GM21381 (cell line): ENCODE results near the gene DHX58.

Experiments
- ATAC-seq: cut with Tn5 transposase; IDR thresholded peaks from one replicate; pipeline ENCODE4 v1.9.1; 2021; ENCODE audit warnings: mild to moderate bottlenecking, moderate library complexity; ENCODE audit not compliant: unreplicated experiment

DHX58 gene

DNA sequence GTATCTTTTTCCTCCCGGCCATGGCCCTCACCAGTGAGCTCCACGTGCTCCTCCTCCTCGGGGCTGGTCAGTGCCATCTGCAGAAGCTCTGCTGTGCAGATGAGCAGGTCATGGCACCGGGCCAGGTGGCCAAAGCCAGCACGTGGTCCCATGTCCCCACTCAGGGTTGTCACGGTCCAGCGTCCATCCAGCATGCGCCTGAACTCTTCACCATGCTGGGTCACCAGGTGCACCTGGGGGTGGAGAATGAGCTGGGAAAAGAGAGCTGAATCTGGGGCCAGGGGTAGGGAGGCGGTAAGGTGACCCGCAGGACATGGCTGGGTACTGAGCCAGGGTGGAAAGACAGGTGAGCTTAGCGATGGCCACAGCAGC lies 1.3 kb downstream of the DHX58 start:
- ATAC-seq: no peak

DNA sequence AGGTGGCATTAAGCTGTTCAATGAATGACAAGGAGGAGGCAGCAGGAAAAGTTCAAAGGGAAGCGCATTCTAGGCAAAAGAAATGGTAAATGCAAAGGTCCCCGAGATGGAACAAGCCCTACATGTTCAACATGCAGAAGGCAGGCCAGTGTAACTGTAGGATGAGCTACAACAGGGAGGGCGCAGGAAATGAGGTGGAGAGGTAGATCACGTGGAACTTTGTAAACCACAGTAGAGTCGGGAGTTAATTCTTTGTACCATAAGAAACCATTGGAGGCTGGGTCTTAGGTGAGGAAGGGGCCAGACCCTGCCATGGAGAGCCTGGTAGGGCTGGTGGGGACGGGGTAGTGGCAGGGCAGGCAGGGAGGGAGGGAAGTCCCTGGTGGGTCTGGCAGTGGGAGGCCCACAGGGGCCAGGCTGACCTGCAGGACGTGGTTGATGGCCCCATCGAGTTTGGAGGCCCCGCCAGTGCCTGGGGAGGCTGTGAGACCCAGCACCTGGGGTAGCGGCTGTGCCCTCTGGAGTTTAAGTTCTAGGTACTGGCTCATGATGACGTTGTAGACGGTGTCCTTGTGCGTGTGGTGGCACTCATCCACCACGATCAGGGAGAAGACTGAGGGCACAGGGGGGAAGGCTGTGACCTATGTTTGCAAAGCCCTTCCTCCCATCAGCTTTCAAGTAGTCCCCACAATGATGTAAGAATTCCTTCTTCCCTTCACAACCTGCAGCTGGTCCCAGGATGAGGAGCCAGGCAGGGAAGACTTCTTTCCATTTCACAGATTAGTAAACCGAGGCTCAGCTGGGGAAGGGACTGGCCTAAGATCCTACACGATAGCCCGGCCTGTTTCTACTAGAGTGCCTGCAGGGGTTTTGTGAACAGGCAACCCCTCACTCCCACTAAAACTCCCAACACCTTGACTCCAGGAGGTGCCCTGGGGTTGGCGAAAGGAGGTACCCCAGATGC lies 1.9 kb downstream of the DHX58 start:
- ATAC-seq: no peak

DNA sequence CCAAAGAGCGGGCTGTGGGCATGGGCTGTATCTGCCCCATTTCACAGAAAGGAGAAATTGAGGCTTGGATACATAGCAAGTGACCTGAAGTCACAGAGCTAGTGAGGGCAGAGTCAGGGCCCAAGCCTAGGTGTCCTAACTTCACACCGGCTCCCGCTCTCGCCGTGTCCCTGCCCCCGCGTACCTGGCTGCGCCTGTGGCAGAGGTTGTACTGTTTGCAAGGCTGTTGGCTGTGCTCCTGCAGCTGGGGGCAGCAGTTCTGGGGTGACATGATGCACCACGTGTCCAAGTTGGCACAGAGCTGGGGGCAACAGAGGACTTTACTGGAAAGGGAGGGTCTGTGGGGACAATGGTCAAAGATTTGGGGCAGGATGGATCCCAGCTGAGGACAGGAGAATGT lies 3.4 kb downstream of the DHX58 start:
- ATAC-seq: no peak

- peak; percentile 67 for ATAC-seq
Measured at GRCh38 chr17:42107597-42108576, 4.6 kb downstream of the DHX58 start.

DNA sequence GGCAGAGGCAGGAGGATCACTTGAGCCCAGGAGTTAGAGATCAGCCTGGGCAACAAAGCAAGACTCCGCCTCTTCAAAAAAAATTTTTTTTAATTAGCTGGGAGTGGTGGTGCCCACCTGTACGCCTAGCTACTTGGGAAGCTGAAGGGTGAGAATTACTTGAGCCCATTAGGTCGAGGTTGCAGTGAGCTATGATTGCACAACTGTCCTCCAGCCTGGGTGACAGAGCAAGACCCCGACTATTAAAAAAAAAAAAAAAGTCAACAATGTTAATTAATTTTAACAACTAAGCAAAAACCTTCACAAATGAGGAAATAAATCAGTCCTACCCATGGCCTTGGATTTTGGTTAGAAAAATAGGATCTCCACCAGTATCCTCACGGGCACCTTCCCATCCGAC lies 5.4 kb downstream of the DHX58 start:
- no peak for ATAC-seq

DNA sequence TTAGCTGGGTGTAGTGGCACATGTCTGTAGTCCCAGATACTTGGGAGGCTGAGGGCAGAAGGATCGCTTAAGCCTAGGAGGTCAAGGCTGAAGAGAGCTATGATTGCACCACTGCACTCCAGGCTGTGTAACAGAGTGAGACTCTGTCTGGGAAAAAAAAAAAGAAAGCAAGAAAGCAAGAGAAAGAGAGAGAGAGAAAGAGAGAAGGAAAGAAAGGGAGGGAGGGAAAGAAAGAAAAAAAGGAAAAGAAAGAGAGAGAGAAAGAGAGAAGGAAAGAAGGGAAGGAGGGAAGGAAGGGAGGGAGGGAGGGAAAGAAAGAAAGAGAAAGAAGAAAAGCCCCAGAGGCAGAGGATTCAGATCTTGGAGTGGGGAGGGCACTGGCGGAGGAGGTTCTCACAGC lies 6.5 kb downstream of the DHX58 start:
- no peak for ATAC-seq

- no peak for ATAC-seq
Measured at GRCh38 chr17:42104264-42104663, 8.2 kb downstream of the DHX58 start.

- no peak for ATAC-seq
Measured at GRCh38 chr17:42103221-42103954, 9.1 kb downstream of the DHX58 start.

GRCh38 chr17:42101513-42102292 lies 10.8 kb downstream of the DHX58 start:
- ATAC-seq: no peak

- no peak for ATAC-seq
Measured at GRCh38 chr17:42098730-42099399, 13.6 kb downstream of the DHX58 start.

GRCh38 chr17:42097691-42098631 lies 14.6 kb downstream of the DHX58 start, which contains the start of gene ZNF385C:
Gene ZNF385C (minus strand): TSS chr17:42098473. CDS start chr17:42063056, 35,417 bp downstream.
- ATAC-seq: no peak

GRCh38 chr17:42096360-42097111 lies 16.0 kb downstream of the DHX58 start:
- ATAC-seq: no peak

DNA sequence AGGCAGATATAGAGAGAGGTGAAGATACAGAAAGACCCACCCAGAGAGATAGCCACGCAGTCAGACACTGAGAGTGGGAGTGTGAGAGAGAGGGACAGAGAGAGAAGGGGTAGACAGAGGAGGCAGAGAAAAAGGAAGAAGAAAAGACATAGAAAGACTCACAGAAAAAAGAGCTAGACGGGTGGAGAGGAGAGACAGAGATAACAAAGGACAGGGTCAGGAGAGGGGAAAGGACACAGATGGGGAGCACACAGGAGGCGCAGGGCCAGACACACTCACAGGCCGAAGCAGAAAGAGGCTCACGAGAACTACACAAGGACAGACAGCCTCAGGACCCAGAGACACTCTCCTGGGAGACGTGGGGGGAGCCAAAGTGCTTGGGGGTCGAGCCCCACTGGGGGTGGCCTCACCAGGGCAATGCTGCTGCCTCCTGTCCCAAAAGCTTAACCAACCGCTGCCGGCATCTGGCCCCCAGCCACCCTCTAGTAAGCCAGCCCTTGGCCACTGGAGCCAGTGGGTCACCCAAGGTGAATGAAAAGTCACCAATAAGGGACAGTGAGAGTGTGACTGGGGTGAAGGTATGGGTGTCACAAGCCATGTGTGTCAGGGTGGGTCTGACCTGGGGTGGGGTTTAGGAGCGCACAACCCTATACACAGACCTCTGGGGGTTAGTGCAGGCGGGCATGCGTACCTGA lies 18.0 kb downstream of the DHX58 start:
- no peak for ATAC-seq

- no peak for ATAC-seq
Measured at GRCh38 chr17:42092939-42093338, 19.6 kb downstream of the DHX58 start.

GRCh38 chr17:42090964-42091790 lies 21.3 kb downstream of the DHX58 start:
- ATAC-seq: no peak

GRCh38 chr17:42088736-42089135 lies 23.8 kb downstream of the DHX58 start:
- ATAC-seq: no peak
